Esophagus muscularis mucosa (tissue), 4 donors: Measurements from ENCODE around the gene NHLRC2. TPM values are rescaled to one million over a fixed set of nuclear protein-coding genes. Genes with fewer than 3 reads are reported as not detected.

ENCODE experiments used
- DNase-seq: peaks from one replicate; pipeline ENCODE4 v3.0.0-alpha.2; 2017; ENCODE audit errors: extremely low spot score
- H3K27ac ChIP-seq, 4 donors: fragments of 200-600 bp; sonication (generic); replicated peaks in 1 of 4; 1 replicate in 3 of 4; 2 replicates in 1 of 4; pipeline ENCODE4 v1.5.1; 2016 to 2019; ENCODE audit warnings: mild to moderate bottlenecking in 1 of 4
- H3K27me3 ChIP-seq, 4 donors: fragments of 200-600 bp; sonication (generic); one replicate each; pipeline versions ENCODE4 v1.5.1 to v1.6.0; 2016 to 2019
- H3K36me3 ChIP-seq, 4 donors: fragments of 200-600 bp; sonication (generic); one replicate each; pipeline ENCODE4 v1.5.1; 2016 to 2019
- H3K4me1 ChIP-seq, 4 donors: fragments of 200-600 bp; sonication (generic); one replicate each; pipeline ENCODE4 v1.5.1; 2016 to 2019
- H3K4me3 ChIP-seq, 4 donors: fragments of 200-600 bp; sonication (generic); 1 replicate in 2 of 4; 2 replicates in 2 of 4; pipeline ENCODE4 v1.5.1; 2016 to 2019; ENCODE audit warnings: mild to moderate bottlenecking in 4 of 4, moderate library complexity in 1 of 4
- H3K9me3 ChIP-seq, 4 donors: fragments of 200-600 bp; sonication (generic); 1 replicate in 3 of 4; 2 replicates in 1 of 4; pipeline ENCODE4 v1.5.1; 2016 to 2019
- CTCF ChIP-seq, 3 experiments: fragments of 200-600 bp in 2 of 3; fragments of 450-650 bp in 1 of 3; sonication (generic) in 2 of 3; IDR thresholded peaks; one replicate each; pipeline ENCODE4 v1.5.1; 2017 to 2019; ENCODE audit warnings: antibody characterized with exemption in 3 of 3, mild to moderate bottlenecking in 2 of 3, moderate library complexity in 1 of 3
- EP300 ChIP-seq: sonication (generic); formaldehyde crosslinking; IDR thresholded peaks from one replicate; pipeline ENCODE4 v1.6.1; 2017; ENCODE audit warnings: antibody characterized with exemption
- POLR2A ChIP-seq: fragments of 450-650 bp; IDR thresholded peaks from one replicate; pipeline ENCODE4 v1.6.1; 2017; ENCODE audit warnings: antibody characterized with exemption, moderate library complexity, mild to moderate bottlenecking, low read depth
- POLR2AphosphoS5 ChIP-seq, 2 donors: sonication (generic); formaldehyde crosslinking; IDR thresholded peaks; one replicate each; pipeline ENCODE4 v1.6.1; 2017; ENCODE audit warnings: antibody characterized with exemption in 2 of 2
- WGBS: methylation state at CpG from one replicate; pipeline ENCODE4 v1.1.5; 2018; 5-methylcytosine and 5-hydroxymethylcytosine counted together
- intact Hi-C: fragments of 100-400 bp; cut with DNase I; formaldehyde crosslinking; loops from one replicate; pipeline ENCODE4 v1.15.1; 2023
- total RNA-seq, 4 donors: library from RNA; depleted of rRNA; stranded (reverse); fragments of >200 nt; gene quantifications; one replicate each; pipeline versions ENCODE4 v1.1.0 to v1.2.1, GENCODE V29; 2016

Gene NHLRC2
- total RNA-seq, 4 donors from 2014 or later = 30.6 to 59.4 (median 40.3) TPM

GRCh38 chr10:113891476-113891875 is 37.0 kb downstream of the NHLRC2 start:
- DNase-seq = no peak

GRCh38 chr10:113893570-113893969 is 39.1 kb downstream of the NHLRC2 start:
- H3K4me1 ChIP-seq = peaks cover 18 to 43% (median 34%) of the 10 kb centered on the region in 4 donors
- no peaks in the 10 kb centered on the region for H3K27me3 ChIP-seq
- no peaks in the 10 kb centered on the region for H3K9me3 ChIP-seq
- H3K27ac ChIP-seq = peak overlapping the region in 2 of 4 donors; percentile 11 to 37
- H3K4me3 ChIP-seq = no peak overlapping the region
- DNase-seq = no peak
- peaks cover 0 to 12% (median 3%) of the 10 kb centered on the region in 4 donors for H3K36me3 ChIP-seq
- intact Hi-C loops = loop anchor here (10.0 kb wide), 1 partner anchor 211 kb away; no protein-coding TSS in a partner anchor
- WGBS = 45% methylated on average over 2 of the region's 2 CpGs
- no peak for TF ChIP-seq CTCF (IDR thresholded peaks at IDR 0.05)
- TF ChIP-seq POLR2A = no peak
- no peak for TF ChIP-seq EP300
- TF ChIP-seq POLR2AphosphoS5 (IDR thresholded peaks at IDR 0.05) = no peak

More at GRCh38 chr10:113891476-113891875, 37.0 kb downstream of the NHLRC2 start:
- WGBS = 29% methylated on average over 3 of the region's 3 CpGs
- Histone ChIP-seq H3K27me3 (no peaks in the 10 kb centered on the region), H3K4me3 (no peak overlapping the region), H3K27ac (peak overlapping the region in 3 of 4 donors; percentile 1 to 55 (median 44)), H3K4me1 (peaks cover 18 to 43% (median 34%) of the 10 kb centered on the region in 4 donors), H3K9me3 (no peaks in the 10 kb centered on the region), H3K36me3 (peaks cover 0 to 16% (median 7%) of the 10 kb centered on the region in 4 donors)
- TF ChIP-seq POLR2AphosphoS5 (IDR thresholded peaks at IDR 0.05) (no peak), CTCF (IDR thresholded peaks at IDR 0.05) (peak in 1 of 3 experiments; percentile 19), EP300 (no peak), POLR2A (no peak)
- intact Hi-C loops = loop anchor here (10.0 kb wide), 1 partner anchor 213 kb away; no protein-coding TSS in a partner anchor

DNA sequence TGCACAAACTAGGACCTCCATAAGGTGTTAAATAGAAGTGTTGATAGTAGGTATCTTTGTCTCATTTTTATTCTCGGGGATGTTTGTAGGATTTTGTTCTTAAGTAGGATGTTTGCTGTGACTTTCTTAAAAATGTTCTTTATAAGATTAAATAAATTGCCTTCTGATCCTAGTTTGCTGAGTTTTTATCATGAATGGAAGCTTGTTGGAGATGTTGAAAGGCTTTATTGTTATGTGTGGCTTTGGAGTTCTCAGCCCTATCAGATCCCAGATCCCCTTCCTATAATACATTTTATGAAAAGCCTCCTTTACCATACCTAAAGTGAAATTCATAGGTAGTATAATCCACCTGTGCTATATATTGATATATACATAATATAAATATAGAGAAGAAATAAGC is 40.1 kb downstream of the NHLRC2 start:
- H3K4me3 ChIP-seq = no peak overlapping the region
- WGBS = 85% methylated on average over 1 of the region's 1 CpG

DNA sequence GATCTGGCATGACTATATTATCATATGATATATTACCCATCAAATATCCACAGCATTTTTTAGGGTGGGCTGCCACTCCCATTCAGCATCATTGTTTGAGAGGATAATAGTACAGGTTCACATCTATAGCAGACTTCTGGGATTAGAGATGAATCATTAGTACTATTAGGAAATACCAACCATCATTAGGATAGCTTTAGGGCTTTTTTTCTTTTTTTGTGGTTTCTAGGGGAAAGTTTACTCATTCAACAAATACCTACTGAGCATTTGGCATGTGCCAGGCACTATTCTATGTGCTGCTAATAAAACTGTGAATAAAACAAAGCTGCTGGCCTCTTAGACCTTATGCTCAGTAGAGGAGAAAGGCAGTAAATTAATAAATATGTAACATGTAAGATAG is 40.6 kb downstream of the NHLRC2 start:
- H3K4me3 ChIP-seq = no peak overlapping the region
- no peak overlapping the region for H3K27ac ChIP-seq
- no peaks in the 10 kb centered on the region for H3K27me3 ChIP-seq
- peaks cover 0 to 22% (median 7%) of the 10 kb centered on the region in 4 donors for H3K36me3 ChIP-seq
- H3K9me3 ChIP-seq = no peaks in the 10 kb centered on the region
- peaks cover 18 to 44% (median 38%) of the 10 kb centered on the region in 4 donors for H3K4me1 ChIP-seq
- TF ChIP-seq CTCF (IDR thresholded peaks at IDR 0.05) (no peak), POLR2AphosphoS5 (IDR thresholded peaks at IDR 0.05) (no peak), EP300 (no peak), POLR2A (no peak)
- no peak for DNase-seq
- intact Hi-C loops = loop anchor here (10.0 kb wide), 1 partner anchor 210 kb away; no protein-coding TSS in a partner anchor

More for the DNA sequence above, 40.1 kb downstream of the NHLRC2 start:
- DNase-seq = no peak
- H3K27me3 ChIP-seq = no peaks in the 10 kb centered on the region
- no peaks in the 10 kb centered on the region for H3K9me3 ChIP-seq
- intact Hi-C loops = loop anchor here (10.0 kb wide), 1 partner anchor 210 kb away; no protein-coding TSS in a partner anchor
- no peak for TF ChIP-seq EP300
- TF ChIP-seq POLR2AphosphoS5 (IDR thresholded peaks at IDR 0.05) = no peak
- no peak for TF ChIP-seq POLR2A
- no peak for TF ChIP-seq CTCF (IDR thresholded peaks at IDR 0.05)
- no peak overlapping the region for H3K27ac ChIP-seq
- peaks cover 18 to 43% (median 34%) of the 10 kb centered on the region in 4 donors for H3K4me1 ChIP-seq
- H3K36me3 ChIP-seq = peaks cover 0 to 22% (median 7%) of the 10 kb centered on the region in 4 donors
